ENCODE measurements around the gene SLC38A3. TPM values are rescaled to one million over a fixed set of nuclear protein-coding genes. Genes with fewer than 3 reads are reported as not detected.

Gene SLC38A3
- total and polyA plus RNA-seq, 2 experiments from 2014 or later = 24.7 to 56.6 TPM

- TF ChIP-seq EZH2phosphoT487 (IDR thresholded peaks at IDR 0.05; ENCODE audit: low read depth, severe bottlenecking, unreplicated experiment) (no peak), EZH2 (IDR thresholded peaks at IDR 0.05; ENCODE audit: borderline replicate concordance) (no peak), CTCF (IDR thresholded peaks at IDR 0.05; ENCODE audit: poor library complexity) (no peak)
- Histone ChIP-seq H3K4me1 (ENCODE audit: insufficient read depth) (peaks cover 33% of the 10 kb centered on the region), H3K4me2 (peak overlapping the region; percentile 84), H3K36me3 (replicated peaks; ENCODE audit: insufficient read depth, low read depth) (no peaks in the 10 kb centered on the region), H3K27ac (peak overlapping the region; percentile 94), H3K27me3 (no peaks in the 10 kb centered on the region), H2AFZ (no peak overlapping the region), H3K9me2 (replicated peaks; ENCODE audit: insufficient read depth) (no peaks in the 10 kb centered on the region), H4K20me1 (ENCODE audit: insufficient read depth, poor library complexity, severe bottlenecking) (peaks cover 55% of the 10 kb centered on the region), H3K79me2 (peaks cover 97% of the 10 kb centered on the region), H3K4me3 (no peak overlapping the region), H3K9me3 (ENCODE audit: low read depth) (no peaks in the 10 kb centered on the region)
- no peak for DNase-seq (ENCODE audit: low spot score)
- 77% methylated on average over 16 of the region's 16 CpGs for WGBS (ENCODE audit: low lambda C conversion rate, missing lambda C conversion rate)
Measured at GRCh38 chr3:50245251-50245745, 40.2 kb downstream of the SLC38A3 start.

- Histone ChIP-seq H3K4me1 (ENCODE audit: insufficient read depth) (peaks cover 31% of the 10 kb centered on the region), H3K79me2 (peaks cover 97% of the 10 kb centered on the region), H3K9me3 (ENCODE audit: low read depth) (no peaks in the 10 kb centered on the region), H3K27ac (peak overlapping the region; percentile 94), H4K20me1 (ENCODE audit: insufficient read depth, poor library complexity, severe bottlenecking) (peaks cover 53% of the 10 kb centered on the region), H2AFZ (no peak overlapping the region), H3K27me3 (no peaks in the 10 kb centered on the region), H3K4me3 (no peak overlapping the region), H3K4me2 (peak overlapping the region; percentile 84), H3K9me2 (replicated peaks; ENCODE audit: insufficient read depth) (no peaks in the 10 kb centered on the region), H3K36me3 (replicated peaks; ENCODE audit: insufficient read depth, low read depth) (no peaks in the 10 kb centered on the region)
- peak; percentile 96 for DNase-seq (ENCODE audit: low spot score)
- 9% methylated on average over 25 of the region's 25 CpGs for WGBS (ENCODE audit: low lambda C conversion rate, missing lambda C conversion rate)
- TF ChIP-seq CTCF (IDR thresholded peaks at IDR 0.05; ENCODE audit: poor library complexity) (peak; percentile 99), EZH2 (IDR thresholded peaks at IDR 0.05; ENCODE audit: borderline replicate concordance) (no peak), EZH2phosphoT487 (IDR thresholded peaks at IDR 0.05; ENCODE audit: low read depth, severe bottlenecking, unreplicated experiment) (no peak)
Measured at GRCh38 chr3:50245831-50246516, 40.9 kb downstream of the SLC38A3 start.

- no peak for TF ChIP-seq EZH2 (IDR thresholded peaks at IDR 0.05; ENCODE audit: borderline replicate concordance)
- TF ChIP-seq EZH2phosphoT487 (IDR thresholded peaks at IDR 0.05; ENCODE audit: low read depth, severe bottlenecking, unreplicated experiment) = no peak
- no peak for TF ChIP-seq CTCF (IDR thresholded peaks at IDR 0.05; ENCODE audit: poor library complexity)
- Histone ChIP-seq H4K20me1 (ENCODE audit: insufficient read depth, poor library complexity, severe bottlenecking) (peaks cover 53% of the 10 kb centered on the region), H3K27me3 (no peaks in the 10 kb centered on the region), H2AFZ (no peak overlapping the region), H3K9me2 (replicated peaks; ENCODE audit: insufficient read depth) (no peaks in the 10 kb centered on the region), H3K4me1 (ENCODE audit: insufficient read depth) (peaks cover 26% of the 10 kb centered on the region), H3K9me3 (ENCODE audit: low read depth) (no peaks in the 10 kb centered on the region), H3K79me2 (peaks cover 97% of the 10 kb centered on the region), H3K36me3 (replicated peaks; ENCODE audit: insufficient read depth, low read depth) (no peaks in the 10 kb centered on the region), H3K27ac (peak overlapping the region; percentile 94), H3K4me3 (no peak overlapping the region), H3K4me2 (peak overlapping the region; percentile 84)
- DNase-seq (ENCODE audit: low spot score) = peak; percentile 83
- WGBS (ENCODE audit: low lambda C conversion rate, missing lambda C conversion rate) = 41% methylated on average over 10 of the region's 10 CpGs
Measured at GRCh38 chr3:50246517-50246954, 41.5 kb downstream of the SLC38A3 start.

Measured in hepatocyte (in vitro differentiated cells).